T-cell (primary cell): ENCODE results near the gene STIM1. TPM values are rescaled to one million over a fixed set of nuclear protein-coding genes. Genes with fewer than 3 reads are reported as not detected.

Experiments
- ATAC-seq, 4 experiments: fragments of 200-7000 bp in 3 of 4; fragments of 150-1000 bp in 1 of 4; cut with Tn5 transposase; replicated peaks in 1 of 4; 1 replicate in 3 of 4; 2 replicates in 1 of 4; pipeline ENCODE4 v1.10.0; 2021; ENCODE audit warnings: moderate library complexity in 3 of 4, mild to moderate bottlenecking in 2 of 4, moderate number of reproducible peaks in 1 of 4
- CTCF ChIA-PET, 2 donors: fragments of 300-600 bp; sonication (Branson Sonifier 250); formaldehyde crosslinking; loops; one replicate each; lab custom pipeline; 2022; ENCODE audit warnings: antibody characterized with exemption in 2 of 2; lab: Charles Lee
- POLR2A ChIA-PET, 2 donors: fragments of 300-600 bp; sonication (Branson Sonifier 250); formaldehyde crosslinking; loops; one replicate each; lab custom pipeline; 2022; ENCODE audit warnings: antibody characterized with exemption in 2 of 2; lab: Charles Lee
- DNase-seq, 35 experiments: peaks; one replicate each; pipeline versions ENCODE4 v3.0.0 to v3.0.0-alpha.2; 2013 to 2023
- H3K27ac ChIP-seq: one replicate; pipeline ENCODE4 v1.5.1; 2013; ENCODE audit warnings: low read length
- H3K27me3 ChIP-seq, 2 experiments: replicated peaks in 1 of 2; 1 replicate in 1 of 2; 2 replicates in 1 of 2; pipeline versions ENCODE4 v1.6.1 to v1.7.0; 2013; ENCODE audit warnings: low read length in 1 of 2, mixed read lengths in 1 of 2; ENCODE audit not compliant: control insufficient read depth in 2 of 2, insufficient read depth in 2 of 2; ENCODE audit errors: extremely low read depth in 1 of 2
- H3K36me3 ChIP-seq, 2 donors: 1 replicate in 1 of 2; 2 replicates in 1 of 2; pipeline versions ENCODE4 v1.6.1 to v1.7.0; 2013; ENCODE audit warnings: low read length in 1 of 2; ENCODE audit not compliant: control insufficient read depth in 2 of 2, insufficient read depth in 1 of 2; ENCODE audit errors: extremely low read depth in 1 of 2
- H3K4me1 ChIP-seq, 2 experiments: 1 replicate in 1 of 2; 2 replicates in 1 of 2; pipeline versions ENCODE4 v1.6.1 to v1.7.0; 2013; ENCODE audit warnings: low read length in 2 of 2, mixed read lengths in 1 of 2; ENCODE audit not compliant: insufficient read depth in 2 of 2, control insufficient read depth in 1 of 2; ENCODE audit errors: extremely low read depth in 1 of 2
- H3K4me3 ChIP-seq, 2 donors: 1 replicate in 1 of 2; 2 replicates in 1 of 2; pipeline versions ENCODE4 v1.5.1 to v1.7.0; 2013; ENCODE audit warnings: mild to moderate bottlenecking in 2 of 2, low read length in 1 of 2, moderate library complexity in 1 of 2; ENCODE audit not compliant: control insufficient read depth in 1 of 2; ENCODE audit errors: extremely low read depth in 1 of 2
- H3K9me3 ChIP-seq: 2 replicates; pipeline ENCODE4 v1.7.0; 2013
- H3K27ac Mint-ChIP-seq, 2 donors: one replicate each; pipeline ENCODE4 v1.8.0; 2020 to 2021; ENCODE audit warnings: mild to moderate bottlenecking in 2 of 2, mixed read lengths in 2 of 2
- H3K27me3 Mint-ChIP-seq, 2 donors: one replicate each; pipeline ENCODE4 v1.8.0; 2021 to 2022; ENCODE audit warnings: mixed read lengths in 2 of 2
- H3K36me3 Mint-ChIP-seq: one replicate; pipeline ENCODE4 v1.8.0; 2021; ENCODE audit warnings: mixed read lengths
- H3K4me1 Mint-ChIP-seq, 3 donors: one replicate each; pipeline ENCODE4 v1.8.0; 2020 to 2022; ENCODE audit warnings: mixed read lengths in 3 of 3, mild to moderate bottlenecking in 1 of 3
- H3K4me3 Mint-ChIP-seq, 3 donors: one replicate each; pipeline ENCODE4 v1.8.0; 2020 to 2022; ENCODE audit warnings: mild to moderate bottlenecking in 3 of 3, mixed read lengths in 3 of 3, moderate library complexity in 3 of 3
- H3K9me3 Mint-ChIP-seq, 3 donors: one replicate each; pipeline ENCODE4 v1.8.0; 2020 to 2022; ENCODE audit warnings: mixed read lengths in 3 of 3
- WGBS: methylation state at CpG from one replicate; pipeline ENCODE4 v1.1.5; 2013; ENCODE audit warnings: missing lambda C conversion rate; ENCODE audit not compliant: insufficient coverage; 5-methylcytosine and 5-hydroxymethylcytosine counted together
- total RNA-seq, 35 experiments: library from RNA in 6 of 35; stranded (reverse) in 6 of 35; fragments of 120-200 nt in 1 of 35; gene quantifications; one replicate each; pipeline versions ENCODE4 v1.2.1 to v1.2.4 and lab custom pipeline; 2013 to 2026

STIM1 gene
- total RNA-seq, 5 donors from 2014 or later (not counting 1 experiment from before 2014, with no cell fraction given) = 87.6 to 139 (median 94.5) TPM

DNA sequence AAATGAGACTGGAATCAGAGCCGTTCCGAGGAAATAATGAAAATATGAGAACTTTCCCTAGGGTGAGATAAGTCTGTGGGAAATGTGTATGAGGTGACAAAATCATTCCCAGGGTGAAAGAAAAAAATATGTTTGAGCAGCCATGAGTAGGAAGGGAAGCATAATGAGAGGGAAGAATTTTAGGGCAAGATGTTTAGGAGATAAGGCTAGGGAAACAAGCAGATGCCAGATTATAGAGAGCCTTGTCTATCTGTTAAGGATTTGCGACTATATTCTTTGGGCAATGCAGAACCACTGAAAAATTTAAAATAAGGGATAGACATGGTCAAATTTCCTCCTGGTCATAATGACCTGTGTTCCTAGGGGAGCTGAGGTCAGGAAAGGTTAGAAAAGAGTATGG, 54.4 kb downstream of the STIM1 start:
- ATAC-seq = no peak
- H3K4me3 ChIP-seq = no peak overlapping the region
- H3K4me1 ChIP-seq = peaks cover 14 to 22% of the 10 kb centered on the region in 2 experiments
- CTCF ChIA-PET = no interaction called here
- peaks cover 6% of the 10 kb centered on the region for H3K36me3 Mint-ChIP-seq
- 37% methylated on average over 3 of the region's 3 CpGs for WGBS
- H3K27me3 ChIP-seq = no peaks in the 10 kb centered on the region
- H3K27ac Mint-ChIP-seq = peak overlapping the region; percentile 20 to 60
- H3K4me1 Mint-ChIP-seq = peaks cover 73 to 81% (median 80%) of the 10 kb centered on the region in 3 donors
- no peaks in the 10 kb centered on the region for H3K9me3 ChIP-seq
- no peaks in the 10 kb centered on the region for H3K9me3 Mint-ChIP-seq
- peaks cover 3 to 5% of the 10 kb centered on the region in 2 donors for H3K36me3 ChIP-seq
- no peak overlapping the region for H3K27ac ChIP-seq
- DNase-seq = no peak
- H3K4me3 Mint-ChIP-seq = no peak overlapping the region
- no peaks in the 10 kb centered on the region for H3K27me3 Mint-ChIP-seq
- POLR2A ChIA-PET = no interaction called here

DNA sequence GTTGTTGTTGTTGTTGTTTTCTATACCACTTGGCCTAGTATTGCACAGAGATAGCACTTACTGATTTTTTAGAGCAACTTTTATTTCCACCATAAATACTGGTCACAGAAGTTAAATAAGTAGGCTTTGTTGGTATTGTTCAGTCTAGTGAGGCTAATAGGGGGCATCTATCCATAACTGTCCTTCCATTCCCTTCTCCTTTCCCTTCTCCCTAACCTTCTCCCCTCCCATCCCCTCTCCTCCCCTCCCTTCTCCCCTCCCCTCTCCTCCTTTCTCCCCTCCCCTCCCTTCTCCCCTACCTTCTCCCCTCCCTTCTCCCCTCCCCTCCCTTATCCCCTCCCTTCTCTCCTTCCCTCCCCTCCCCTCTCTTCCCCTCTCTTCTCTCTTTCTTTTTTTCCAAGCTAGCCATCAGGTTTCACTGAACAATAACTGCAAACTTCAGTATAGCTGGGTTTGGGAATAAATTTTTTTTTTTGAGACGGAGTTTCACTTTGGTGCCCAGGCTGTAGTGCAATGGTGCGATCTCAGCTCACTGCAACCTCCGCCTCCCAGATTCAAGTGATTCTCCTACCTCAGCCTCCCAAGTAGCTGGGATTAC, 56.5 kb downstream of the STIM1 start:
- no peak for ATAC-seq
- Mint-ChIP-seq H3K9me3 (no peaks in the 10 kb centered on the region), H3K36me3 (peaks cover 6% of the 10 kb centered on the region), H3K4me3 (no peak overlapping the region), H3K4me1 (peaks cover 71 to 74% (median 74%) of the 10 kb centered on the region in 3 donors), H3K27me3 (no peaks in the 10 kb centered on the region), H3K27ac (peak overlapping the region; percentile 83 to 87)
- peaks cover 3% of the 10 kb centered on the region in 2 donors for H3K36me3 ChIP-seq
- WGBS = no CpG with 5 or more reads among the region's 3 CpGs
- CTCF ChIA-PET = no interaction called here
- peak overlapping the region; percentile 15 for H3K27ac ChIP-seq
- no peaks in the 10 kb centered on the region for H3K9me3 ChIP-seq
- no peaks in the 10 kb centered on the region for H3K27me3 ChIP-seq
- H3K4me3 ChIP-seq = no peak overlapping the region
- peaks cover 11 to 29% of the 10 kb centered on the region in 2 experiments for H3K4me1 ChIP-seq
- DNase-seq = no peak
- POLR2A ChIA-PET = interaction anchor here (0.6 to 1.0 kb wide), 5 partner anchors 9 to 133 kb away, joined by 3 to 6 read pairs (median 5); no protein-coding TSS in a partner anchor

DNA sequence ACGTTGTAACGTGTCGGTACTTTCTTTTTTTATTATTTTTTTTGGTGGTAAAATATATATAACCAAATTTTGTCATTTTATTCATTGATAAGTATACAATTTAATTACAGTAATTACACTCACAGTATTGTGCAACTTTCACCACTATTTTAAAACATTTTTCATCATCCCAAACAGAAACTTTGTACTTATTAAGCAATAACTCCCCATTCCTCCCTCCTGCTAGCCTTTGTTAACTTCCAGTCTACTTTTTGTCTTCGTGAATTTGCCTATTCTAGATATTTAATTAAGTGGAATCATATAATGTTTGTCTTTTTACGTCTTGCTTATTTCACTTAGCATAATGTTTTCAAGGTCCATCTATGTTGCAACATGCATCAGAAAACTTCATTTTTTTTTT, 58.5 kb downstream of the STIM1 start:
- peaks cover 0 to 2% of the 10 kb centered on the region in 2 donors for H3K36me3 ChIP-seq
- Mint-ChIP-seq H3K9me3 (no peaks in the 10 kb centered on the region), H3K4me3 (no peak overlapping the region), H3K27ac (peak overlapping the region in 1 of 2 donors; percentile 1), H3K36me3 (peaks cover 6% of the 10 kb centered on the region), H3K27me3 (no peaks in the 10 kb centered on the region), H3K4me1 (peaks cover 78 to 81% (median 79%) of the 10 kb centered on the region in 3 donors)
- WGBS = no CpG with 5 or more reads among the region's 5 CpGs
- no peak for DNase-seq
- ChIA-PET POLR2A (interaction anchor here in 1 of 2 donors (1.0 kb wide), 1 partner anchor 43 kb away, joined by 3 read pairs; no protein-coding TSS in a partner anchor), CTCF (interaction anchor here in 1 of 2 donors (0.6 to 1.0 kb wide), 2 partner anchors 37 to 159 kb away, joined by 3 read pairs; no protein-coding TSS in a partner anchor)
- H3K27ac ChIP-seq = no peak overlapping the region
- H3K4me3 ChIP-seq = no peak overlapping the region
- H3K9me3 ChIP-seq = no peaks in the 10 kb centered on the region
- H3K27me3 ChIP-seq = no peaks in the 10 kb centered on the region
- ATAC-seq = no peak
- peaks cover 10 to 41% of the 10 kb centered on the region in 2 experiments for H3K4me1 ChIP-seq

DNA sequence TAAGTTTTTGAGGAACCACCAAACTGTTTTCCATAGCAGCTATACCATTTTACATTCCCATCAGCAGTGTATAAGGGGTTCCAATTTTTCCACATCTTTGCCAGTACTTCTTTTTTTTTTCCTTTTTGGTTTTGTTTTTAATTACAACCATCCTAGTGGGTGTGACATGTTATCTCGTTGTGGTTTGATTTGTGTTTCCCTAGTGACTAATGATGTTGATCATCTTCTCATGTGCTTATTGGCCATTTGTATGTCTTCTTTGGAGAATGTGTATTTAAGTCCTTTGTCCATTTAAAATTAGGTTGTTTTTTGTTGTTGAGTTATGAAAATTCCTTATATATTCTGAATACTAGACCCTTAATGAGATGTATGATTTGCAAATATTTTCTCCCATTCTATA, 59.3 kb downstream of the STIM1 start:
- Histone ChIP-seq H3K4me3 (no peak overlapping the region), H3K27ac (peak overlapping the region; percentile 1), H3K9me3 (no peaks in the 10 kb centered on the region), H3K4me1 (peaks cover 13 to 50% of the 10 kb centered on the region in 2 experiments), H3K27me3 (no peaks in the 10 kb centered on the region), H3K36me3 (no peaks in the 10 kb centered on the region)
- Mint-ChIP-seq H3K4me1 (peaks cover 78 to 83% (median 81%) of the 10 kb centered on the region in 3 donors), H3K4me3 (no peak overlapping the region), H3K9me3 (no peaks in the 10 kb centered on the region), H3K27me3 (no peaks in the 10 kb centered on the region), H3K27ac (peak overlapping the region; percentile 26 to 62), H3K36me3 (peaks cover 3% of the 10 kb centered on the region)
- no CpG with 5 or more reads among the region's 1 CpG for WGBS
- ChIA-PET POLR2A (interaction anchor here (0.6 to 1.0 kb wide), 3 partner anchors 33 to 60 kb away, joined by 3 to 5 read pairs (median 3); no protein-coding TSS in a partner anchor), CTCF (interaction anchor here in 1 of 2 donors (0.6 to 1.1 kb wide), 3 partner anchors 19 to 60 kb away, joined by 3 read pairs; no protein-coding TSS in a partner anchor)
- peak in 1 of 4 experiments; percentile 67 for ATAC-seq
- DNase-seq = peak in 1 of 35 experiments; percentile 63

DNA sequence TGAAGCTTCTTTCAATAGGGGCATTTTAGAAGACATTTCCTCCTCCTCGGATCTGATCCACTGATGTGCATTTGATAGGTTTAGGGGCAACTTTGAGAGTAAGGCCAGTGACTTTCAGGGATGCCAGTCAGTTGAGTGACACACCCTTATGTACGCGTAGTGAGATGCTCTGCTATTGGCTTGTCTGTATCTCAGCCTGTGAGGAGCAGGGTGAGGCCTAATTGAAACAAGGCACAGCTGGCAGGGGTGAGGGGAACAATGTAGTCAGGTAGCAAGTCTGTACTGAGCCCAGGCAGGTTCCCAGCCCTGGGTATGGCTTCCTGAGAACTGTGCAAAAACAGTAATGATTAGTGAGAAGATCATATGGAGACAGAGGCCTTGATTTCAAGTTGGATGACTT, 61.5 kb downstream of the STIM1 start:
- Mint-ChIP-seq H3K27me3 (no peaks in the 10 kb centered on the region), H3K9me3 (no peaks in the 10 kb centered on the region), H3K27ac (peak overlapping the region; percentile 78 to 87), H3K4me1 (peaks cover 75 to 83% (median 83%) of the 10 kb centered on the region in 3 donors), H3K36me3 (peaks cover 3% of the 10 kb centered on the region), H3K4me3 (peak overlapping the region in 1 of 3 donors; percentile 37)
- no peaks in the 10 kb centered on the region for H3K36me3 ChIP-seq
- peak overlapping the region; percentile 18 for H3K27ac ChIP-seq
- 78% methylated on average over 3 of the region's 3 CpGs for WGBS
- ChIA-PET CTCF (interaction anchor here in 1 of 2 donors (0.7 kb wide), 1 partner anchor 22 kb away, joined by 4 read pairs; no protein-coding TSS in a partner anchor), POLR2A (no interaction called here)
- no peak overlapping the region for H3K4me3 ChIP-seq
- no peak for DNase-seq
- no peaks in the 10 kb centered on the region for H3K27me3 ChIP-seq
- peak in 1 of 4 experiments; percentile 44 for ATAC-seq
- peaks cover 17 to 53% of the 10 kb centered on the region in 2 experiments for H3K4me1 ChIP-seq
- no peaks in the 10 kb centered on the region for H3K9me3 ChIP-seq

DNA sequence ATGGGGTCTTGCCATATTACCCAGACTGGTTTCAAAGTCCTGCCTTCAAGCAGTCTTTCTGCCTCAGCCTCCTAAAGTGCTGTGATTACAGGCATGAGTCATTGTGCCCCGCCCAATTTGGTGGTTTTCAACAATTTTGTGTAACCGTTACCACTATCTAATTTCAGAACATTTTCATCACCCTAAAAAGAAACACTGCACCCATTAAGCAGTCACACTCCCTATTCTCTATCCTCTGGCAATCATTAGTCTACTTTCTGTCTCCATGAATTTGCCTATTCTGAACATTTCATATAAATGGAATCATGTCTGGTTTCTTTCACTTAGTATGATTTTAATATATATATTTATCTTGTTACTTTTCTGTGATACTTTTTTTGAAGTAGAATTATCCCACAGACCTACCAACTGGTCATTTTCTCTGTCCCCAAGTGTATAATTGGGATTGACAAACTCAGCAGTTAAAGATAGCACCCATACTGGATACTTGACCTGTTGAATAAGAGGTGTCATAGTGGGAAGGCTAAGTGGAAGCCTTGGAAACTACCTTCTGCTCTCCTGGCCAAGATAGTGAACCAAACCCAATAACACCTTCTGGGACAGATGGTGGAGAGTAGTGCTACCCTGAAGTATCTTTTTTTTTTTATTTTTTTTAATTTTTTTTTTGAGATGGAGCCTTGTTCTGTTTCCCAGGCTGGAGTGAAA, 64.8 kb downstream of the STIM1 start:
- DNase-seq (peak in 32 of 35 experiments; percentile 20 to 74 (median 48)), ATAC-seq (peak; percentile 74 to 94 (median 88))
- Mint-ChIP-seq H3K36me3 (no peaks in the 10 kb centered on the region), H3K4me3 (peak overlapping the region in 2 of 3 donors; percentile 32 to 42), H3K4me1 (peaks cover 49 to 68% (median 63%) of the 10 kb centered on the region in 3 donors), H3K27me3 (no peaks in the 10 kb centered on the region), H3K27ac (peak overlapping the region; percentile 39 to 82), H3K9me3 (no peaks in the 10 kb centered on the region)
- ChIA-PET CTCF (no interaction called here), POLR2A (no interaction called here)
- Histone ChIP-seq H3K4me1 (peaks cover 14 to 46% of the 10 kb centered on the region in 2 experiments), H3K9me3 (no peaks in the 10 kb centered on the region), H3K4me3 (no peak overlapping the region), H3K36me3 (peaks cover 0 to 4% of the 10 kb centered on the region in 2 donors), H3K27me3 (no peaks in the 10 kb centered on the region), H3K27ac (peak overlapping the region; percentile 42)
- WGBS = 0% methylated on average over 2 of the region's 2 CpGs
